GM19043 (cell line): ENCODE measurements around the gene CAV1.
"Not testable (repeated sequence)": the region's sequence is repeated elsewhere in the genome, so short reads cannot be mapped to it uniquely, and the experiment has no call there.

Experiments
- ATAC-seq: cut with Tn5 transposase; IDR thresholded peaks from one replicate; pipeline ENCODE4 v1.9.1; 2021; ENCODE audit warnings: low read depth; ENCODE audit not compliant: unreplicated experiment

The CAV1 gene, protein sequence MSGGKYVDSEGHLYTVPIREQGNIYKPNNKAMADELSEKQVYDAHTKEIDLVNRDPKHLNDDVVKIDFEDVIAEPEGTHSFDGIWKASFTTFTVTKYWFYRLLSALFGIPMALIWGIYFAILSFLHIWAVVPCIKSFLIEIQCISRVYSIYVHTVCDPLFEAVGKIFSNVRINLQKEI

DNA sequence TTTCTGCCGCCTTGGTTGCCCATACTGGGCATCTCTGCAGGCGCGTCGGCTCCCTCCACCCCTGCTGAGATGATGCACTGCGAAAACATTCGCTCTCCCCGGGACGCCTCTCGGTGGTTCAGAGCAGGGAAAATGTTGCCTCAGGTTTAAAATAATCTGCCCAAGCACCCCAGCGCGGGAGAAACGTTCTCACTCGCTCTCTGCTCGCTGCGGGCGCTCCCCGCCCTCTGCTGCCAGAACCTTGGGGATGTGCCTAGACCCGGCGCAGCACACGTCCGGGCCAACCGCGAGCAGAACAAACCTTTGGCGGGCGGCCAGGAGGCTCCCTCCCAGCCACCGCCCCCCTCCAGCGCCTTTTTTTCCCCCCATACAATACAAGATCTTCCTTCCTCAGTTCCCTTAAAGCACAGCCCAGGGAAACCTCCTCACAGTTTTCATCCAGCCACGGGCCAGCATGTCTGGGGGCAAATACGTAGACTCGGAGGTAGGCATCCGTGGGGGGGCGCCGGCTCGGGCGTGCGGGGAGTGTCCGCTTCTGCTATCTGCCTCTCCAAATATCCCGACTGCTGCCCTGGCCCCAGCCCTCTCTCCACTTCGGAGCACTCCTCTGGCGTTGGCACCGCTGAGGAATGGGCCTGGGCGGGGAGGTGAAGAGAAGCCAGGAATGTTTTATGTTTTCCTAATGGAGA, at the start of gene CAV1:
Gene CAV1 (plus strand): TSS at position 428 of the 689 bp plus-strand sequence. CDS start 27 bp downstream, at position 455.
- no peak for ATAC-seq

DNA sequence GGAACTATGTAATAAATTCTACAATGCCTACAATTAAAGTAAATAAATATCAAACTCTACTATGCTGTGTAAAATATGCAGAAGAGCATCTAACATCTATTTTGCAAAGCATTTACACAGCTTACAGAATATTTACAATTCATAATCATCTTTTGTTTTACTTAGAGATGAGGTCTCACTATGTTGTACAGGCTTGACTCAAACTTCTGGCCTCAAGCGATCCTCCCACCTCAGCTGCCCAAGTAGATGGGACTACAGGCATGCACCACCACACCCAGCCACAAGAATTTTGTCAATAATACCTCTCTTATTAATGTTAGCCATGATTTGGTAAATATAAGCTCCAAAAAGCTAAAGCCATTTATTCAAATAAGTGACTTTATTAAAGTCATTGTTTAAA, 47.2 kb upstream of the CAV1 start:
- no peak for ATAC-seq

DNA sequence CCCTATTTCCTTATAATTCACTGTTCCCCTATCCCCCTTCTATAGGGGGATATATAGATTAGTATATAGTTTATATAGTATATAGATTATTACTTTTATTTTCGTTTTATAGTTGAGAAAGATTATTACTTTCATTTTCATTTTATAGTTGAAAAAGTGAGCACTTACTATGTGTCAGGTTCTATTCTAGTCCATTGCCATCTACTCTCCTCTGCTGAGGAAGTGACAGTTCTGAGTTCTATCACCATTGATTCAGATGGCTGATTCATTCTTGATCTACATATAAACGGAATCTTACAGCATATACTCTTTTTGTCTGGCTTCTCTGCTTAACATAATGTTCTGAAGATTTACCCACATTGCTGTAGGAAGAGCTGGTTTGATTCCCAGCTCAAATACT, 46.0 kb upstream of the CAV1 start:
- peak; percentile 45 for ATAC-seq

DNA sequence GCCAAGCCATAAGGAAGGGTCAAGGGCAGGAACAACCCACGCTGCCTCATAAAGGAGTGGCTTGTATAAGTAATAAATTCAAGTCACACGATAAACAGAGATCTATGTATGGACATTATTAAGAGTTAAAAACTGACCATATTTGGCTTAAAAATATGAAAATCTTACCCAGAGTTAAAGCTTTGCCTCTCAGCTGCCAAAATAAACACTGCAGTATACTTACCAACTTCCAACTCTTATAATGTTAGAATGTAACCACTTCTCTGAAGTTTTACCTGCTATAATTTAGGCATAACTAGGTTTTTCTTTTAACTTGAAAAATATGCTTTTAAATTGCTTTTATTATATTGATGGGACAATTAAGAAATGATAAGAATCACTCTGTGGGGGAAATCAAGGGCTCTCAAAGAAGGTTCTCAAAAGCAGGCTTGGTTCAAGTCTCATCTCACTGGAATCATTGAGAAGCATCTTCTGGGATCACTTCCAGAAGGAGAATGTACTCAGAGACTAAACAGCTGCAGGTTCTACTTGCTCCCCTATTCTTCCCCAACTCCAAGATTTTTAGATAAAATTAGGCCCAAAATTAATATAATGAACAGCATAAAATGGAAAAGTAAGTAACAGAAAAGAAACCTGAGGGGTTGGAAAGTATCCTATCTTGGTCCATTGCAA, 41.4 kb upstream of the CAV1 start:
- ATAC-seq = no peak

DNA sequence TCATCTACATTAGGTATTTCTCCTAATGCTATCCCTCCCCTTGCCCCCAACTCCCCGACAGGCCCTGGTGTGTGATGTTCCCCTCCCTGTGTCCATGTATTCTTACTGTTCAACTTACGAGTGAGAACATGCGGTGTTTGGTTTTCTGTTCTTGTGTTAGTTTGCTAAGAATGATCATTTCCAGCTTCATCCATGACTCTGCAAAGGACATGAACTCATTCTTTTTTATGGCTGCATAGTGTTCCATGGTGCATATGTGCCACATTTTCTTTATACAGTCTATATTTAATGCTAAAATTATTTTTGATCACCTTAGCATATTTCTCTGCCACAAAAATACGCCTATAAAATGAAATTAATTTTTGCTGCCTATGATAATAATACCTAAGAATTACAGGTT, 40.4 kb upstream of the CAV1 start:
- ATAC-seq = not testable (repeated sequence)

DNA sequence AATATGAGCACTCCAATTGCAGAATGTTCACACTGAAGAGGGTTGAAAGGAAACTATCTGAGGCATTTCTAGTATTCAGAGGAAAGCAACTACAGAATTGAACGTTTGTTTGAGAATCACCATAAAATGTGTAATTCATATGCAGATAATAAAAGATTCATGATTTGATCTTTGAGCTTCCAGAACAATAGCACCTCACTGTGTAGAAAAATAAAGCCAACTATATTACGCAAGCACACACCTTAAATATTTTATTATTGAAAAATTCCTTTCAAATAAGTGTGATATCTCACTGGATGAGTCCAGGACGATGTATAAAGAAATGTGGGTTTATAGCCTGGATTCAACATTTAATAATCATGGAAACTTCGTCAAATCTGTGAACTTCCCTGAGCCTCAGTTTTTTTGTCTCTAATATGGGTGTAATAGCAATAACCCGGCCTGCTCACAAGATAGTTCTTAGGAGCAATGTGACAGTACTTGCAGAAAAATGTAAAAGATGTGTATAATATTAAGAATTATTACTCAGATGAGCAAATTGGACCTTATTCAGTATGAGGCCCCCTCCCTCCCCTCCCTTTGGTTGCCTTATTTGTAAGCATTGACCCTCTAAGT, 36.8 kb upstream of the CAV1 start:
- no peak for ATAC-seq

DNA sequence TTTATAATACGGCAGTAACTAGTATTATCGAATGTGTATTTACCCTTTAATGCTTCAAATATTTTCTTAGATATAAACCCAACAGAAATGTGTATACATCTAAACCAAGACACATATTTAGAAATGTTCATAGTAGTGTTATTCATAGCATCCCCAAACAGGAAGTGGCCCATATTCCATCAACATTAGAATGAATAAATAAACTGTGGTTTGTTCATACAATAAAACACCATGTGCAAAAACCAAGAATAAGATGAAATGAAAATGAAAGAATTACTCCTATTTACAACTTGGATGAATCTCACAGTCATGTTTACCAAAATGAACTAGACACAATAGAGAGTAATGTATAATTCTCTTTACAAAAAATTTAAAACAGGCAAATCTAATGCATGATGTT, 34.5 kb upstream of the CAV1 start:
- no peak for ATAC-seq

DNA sequence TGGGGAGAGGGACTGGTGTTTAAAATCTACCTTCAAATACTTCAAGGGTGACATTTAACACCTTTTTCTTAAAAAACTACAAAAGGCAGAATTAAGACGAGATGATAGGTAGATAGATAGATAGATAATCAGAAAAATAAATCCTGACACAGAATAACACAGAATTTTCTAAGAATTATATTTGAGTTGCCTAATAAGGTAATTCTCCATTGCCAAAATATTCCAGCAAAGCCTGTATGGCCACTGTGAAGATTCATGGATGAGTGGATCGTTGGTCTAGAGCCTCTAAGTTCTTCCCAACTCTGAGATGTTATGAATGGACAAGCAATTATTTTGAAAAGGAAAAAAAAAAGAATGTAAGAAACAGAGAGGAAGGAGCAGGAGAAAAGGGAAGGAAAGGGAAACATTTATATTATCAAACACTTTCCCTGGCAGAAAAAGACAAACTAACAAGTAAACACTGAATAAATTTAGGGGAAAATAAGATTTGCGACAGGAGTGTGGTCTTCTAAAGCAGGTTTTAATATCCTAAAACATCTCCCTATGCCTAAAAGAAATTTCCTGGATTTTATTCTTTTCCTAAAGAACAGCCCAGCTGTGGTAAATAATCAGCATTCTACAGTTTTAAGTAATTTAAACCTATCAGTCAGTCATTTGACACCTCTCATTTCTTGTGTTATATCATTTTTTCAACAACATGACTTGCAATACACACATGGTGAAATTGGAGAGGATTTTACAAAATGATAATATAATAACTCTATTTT, 32.8 kb upstream of the CAV1 start:
- no peak for ATAC-seq

DNA sequence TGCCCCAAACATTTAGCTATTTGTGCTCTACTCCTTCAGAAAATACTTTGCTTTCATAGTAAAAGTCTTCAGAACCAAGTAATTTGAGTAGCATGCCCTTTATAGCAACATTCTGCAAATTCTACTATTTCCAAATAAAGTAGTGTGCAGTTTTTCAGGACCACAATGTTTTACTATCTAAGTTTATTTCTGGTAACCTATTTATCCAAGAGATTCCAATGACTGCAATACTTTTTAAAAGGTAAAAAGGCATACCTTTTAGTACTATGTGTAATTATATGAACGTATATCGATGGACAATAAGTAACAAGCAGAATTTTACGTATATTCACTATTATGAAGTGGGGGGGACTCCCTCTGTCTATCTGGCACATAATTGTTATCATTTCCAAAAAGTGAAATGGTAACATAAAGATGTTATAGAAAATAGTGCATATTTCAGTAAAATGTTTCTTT, 32.2 kb upstream of the CAV1 start:
- ATAC-seq = no peak

DNA sequence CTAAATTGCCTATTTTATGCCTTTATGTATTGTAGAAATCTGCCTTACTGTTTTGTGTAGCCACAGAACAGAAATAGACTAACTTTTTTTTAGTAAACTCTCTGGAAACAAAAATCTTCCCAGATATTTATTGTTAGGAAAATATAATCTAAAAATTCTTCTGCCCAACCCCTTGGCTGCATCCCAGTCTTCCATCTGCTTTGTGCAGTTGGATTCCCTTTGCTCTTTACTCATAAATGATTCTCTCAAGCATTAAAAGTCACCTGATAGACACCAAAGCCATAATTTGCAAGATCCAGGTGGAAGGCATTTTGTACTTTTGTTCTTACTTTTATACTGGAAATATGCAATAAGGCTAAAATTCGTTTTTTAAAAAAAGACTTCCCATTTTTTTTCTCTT, 31.4 kb upstream of the CAV1 start:
- ATAC-seq = no peak

DNA sequence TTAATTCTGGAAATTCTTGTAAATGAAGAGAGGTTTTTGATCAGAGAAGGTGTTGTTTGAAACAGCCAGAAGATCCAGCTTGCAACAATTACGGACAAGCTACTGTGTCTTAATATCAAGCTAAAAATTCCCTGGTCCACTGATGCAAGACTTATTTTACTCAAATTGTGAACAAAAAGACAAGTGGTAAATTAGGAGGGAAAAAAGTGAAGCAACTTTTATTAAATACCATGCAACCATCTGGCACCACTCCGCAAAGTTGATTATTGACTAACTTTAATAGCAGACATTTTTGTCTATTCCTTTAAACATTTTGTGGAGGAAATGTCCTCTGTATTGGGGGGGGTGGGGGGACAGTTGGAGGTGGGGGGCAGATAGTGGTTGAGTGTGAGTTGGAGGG, 30.4 kb upstream of the CAV1 start:
- no peak for ATAC-seq

DNA sequence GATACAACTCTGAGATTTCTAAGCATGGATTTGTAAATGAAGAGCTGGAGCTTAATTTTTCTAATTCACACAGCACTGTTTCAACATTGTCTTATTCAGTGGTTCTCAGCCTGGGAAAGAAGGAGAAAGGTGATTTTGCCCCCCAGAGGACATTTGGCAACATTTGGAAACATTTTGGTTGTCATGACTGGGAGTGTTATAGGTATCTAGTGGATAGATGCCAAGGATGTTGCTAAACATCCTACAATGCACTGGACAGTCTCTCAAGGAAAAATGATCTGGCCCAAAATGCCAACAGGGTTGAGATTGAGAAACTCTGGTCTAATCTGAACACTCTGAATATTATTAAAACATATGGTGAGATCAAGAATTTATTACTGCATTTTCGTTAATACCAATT, 29.1 kb upstream of the CAV1 start:
- no peak for ATAC-seq

DNA sequence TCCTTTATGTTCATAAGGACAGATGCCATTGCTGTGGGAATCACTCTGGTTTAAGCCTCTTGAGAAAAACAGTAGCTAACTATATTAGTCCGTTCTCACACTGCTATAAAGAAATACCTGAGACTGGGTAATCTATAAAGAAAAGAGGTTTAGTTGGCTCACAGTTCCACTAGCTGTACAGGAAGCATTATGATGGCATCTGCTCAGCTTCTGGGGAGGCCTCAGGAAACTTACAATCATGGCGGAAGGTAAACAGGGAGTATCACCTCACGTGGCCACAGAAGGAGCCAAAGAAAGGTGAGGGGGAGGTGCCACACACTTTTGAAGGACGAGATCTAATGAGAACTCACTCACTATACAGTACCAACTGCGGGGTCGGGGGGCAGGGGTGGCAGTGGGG, 28.2 kb upstream of the CAV1 start:
- ATAC-seq = no peak

DNA sequence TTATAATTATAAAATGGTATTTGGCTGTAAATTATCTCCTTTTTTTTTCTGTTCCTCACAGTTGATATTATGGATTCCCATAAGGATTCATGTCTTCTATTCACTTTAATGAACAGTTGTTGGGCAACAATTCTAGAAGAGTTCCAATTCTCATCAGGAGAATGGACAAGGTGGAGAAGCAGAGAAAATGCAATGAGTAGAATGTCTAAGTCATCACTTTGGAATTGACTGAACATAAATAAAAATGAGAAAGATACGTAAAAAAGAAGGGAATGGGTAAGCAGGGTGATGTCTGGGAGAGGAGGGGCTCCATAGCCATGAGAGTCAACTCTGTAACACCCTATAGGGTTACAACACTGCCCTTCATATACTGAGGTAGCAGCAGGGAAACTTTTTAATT, 27.1 kb upstream of the CAV1 start:
- ATAC-seq = no peak

DNA sequence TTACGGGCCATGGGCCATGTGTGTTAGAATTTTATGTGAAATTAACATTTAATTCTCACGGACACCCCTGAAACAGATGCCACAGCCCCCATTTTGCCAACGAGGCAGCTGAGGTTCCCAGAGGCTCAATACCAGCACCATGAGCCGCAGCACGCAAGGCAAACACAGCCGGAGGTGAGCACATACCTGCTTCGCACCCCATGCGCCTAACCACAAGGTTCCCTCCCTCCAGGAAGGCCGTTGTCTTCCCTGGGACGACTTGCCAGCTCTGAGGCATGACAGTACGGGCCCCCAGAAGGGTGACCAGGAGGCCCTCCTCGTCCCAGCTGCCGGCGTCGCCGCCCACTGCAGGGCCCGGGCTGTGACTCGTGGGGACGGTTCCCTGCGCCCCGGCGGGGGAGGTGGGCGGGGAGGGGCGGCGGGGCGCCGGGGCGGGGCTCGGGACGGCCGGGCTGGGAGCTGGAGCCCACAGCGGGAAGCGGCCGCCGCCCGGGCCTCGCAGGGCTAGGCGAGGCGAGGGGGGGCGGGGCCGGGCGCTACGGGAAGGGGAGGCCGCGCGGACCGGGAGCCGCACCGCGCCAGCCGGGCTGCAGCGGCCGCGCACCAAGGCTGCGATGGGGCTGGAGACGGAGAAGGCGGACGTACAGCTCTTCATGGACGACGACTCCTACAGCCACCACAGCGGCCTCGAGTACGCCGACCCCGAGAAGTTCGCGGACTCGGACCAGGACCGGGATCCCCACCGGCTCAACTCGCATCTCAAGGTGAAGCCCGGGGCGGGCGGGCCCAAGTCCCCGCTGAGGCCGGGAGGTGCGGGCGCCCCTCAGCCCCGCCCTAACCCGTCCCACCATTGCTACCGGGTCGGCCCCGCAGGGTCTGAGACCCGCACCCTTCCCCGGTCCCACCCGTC, 25.4 kb upstream of the CAV1 start, which contains the start of gene CAV2:
Gene CAV2 (plus strand): TSS at position 571 of the 910 bp plus-strand sequence. CDS start 44 bp downstream, at position 615.
- ATAC-seq = no peak

DNA sequence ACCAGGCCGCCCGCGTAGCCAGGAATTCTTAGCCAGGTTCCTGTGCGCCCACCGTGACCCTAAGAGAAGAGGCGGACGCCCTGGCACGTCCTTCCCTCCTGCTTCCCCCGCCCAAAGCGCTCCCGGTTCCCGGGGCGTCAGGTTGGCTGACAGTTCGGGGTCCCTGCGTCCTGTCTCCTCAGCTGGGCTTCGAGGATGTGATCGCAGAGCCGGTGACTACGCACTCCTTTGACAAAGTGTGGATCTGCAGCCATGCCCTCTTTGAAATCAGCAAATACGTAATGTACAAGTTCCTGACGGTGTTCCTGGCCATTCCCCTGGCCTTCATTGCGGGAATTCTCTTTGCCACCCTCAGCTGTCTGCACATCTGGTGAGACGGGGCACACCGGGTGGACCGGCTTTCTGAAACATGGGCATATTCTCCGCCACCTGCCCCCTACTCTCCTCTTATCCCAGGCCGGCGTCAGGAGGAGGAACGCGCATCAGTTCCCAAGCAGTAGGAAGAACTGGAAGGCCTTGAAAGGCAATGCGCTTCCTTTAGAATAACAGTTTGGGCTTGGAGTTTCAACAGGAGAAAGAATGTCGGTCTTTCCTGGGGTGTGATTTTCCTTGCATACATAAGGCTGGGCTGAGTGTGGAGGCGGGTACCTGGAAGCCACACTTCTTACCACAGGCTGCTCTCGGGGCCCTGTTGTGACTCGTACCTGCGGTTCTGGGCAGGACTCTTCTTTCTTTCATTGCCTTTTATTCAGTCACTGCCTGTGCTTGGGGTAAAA, 24.6 kb upstream of the CAV1 start:
- ATAC-seq = peak; percentile 43

DNA sequence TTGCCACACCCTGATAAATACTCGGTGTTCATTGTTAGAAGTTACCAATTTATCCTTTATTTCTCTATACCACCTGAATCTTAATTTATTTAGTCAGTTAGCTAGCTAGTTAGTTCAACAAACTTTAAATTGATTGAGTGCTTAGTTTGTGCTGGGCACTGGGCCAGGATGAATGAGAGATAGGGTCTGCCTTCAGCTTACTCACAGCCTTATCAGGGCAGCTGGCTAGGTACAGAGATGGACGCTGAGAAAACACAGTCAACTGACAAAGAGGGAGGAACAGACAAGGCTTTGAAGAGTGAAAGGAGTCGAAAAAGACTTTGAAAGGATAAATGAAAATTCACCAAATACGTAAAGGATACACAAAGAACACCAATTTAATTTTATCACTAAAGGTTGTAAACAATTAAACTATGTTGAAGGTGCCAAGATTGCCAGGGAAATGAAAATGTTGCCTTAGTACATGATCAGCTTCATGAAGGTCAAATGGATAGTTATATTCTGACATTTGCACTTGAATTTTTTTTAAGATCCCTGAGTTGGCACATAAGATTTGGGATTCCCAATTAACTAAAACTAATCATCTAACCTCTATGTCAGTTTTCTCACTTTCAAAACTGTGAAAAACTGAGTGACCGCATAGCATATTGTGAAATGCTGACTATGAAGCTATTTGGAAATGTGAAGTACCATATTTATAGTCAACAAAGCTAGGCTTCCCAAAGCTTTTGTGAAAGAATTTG, 23.2 kb upstream of the CAV1 start:
- no peak for ATAC-seq
